HG02973 (cell line): Measurements from ENCODE around the gene ITIH3.

Experiments
- ATAC-seq: cut with Tn5 transposase; IDR thresholded peaks from one replicate; pipeline ENCODE4 v1.9.1; 2021; ENCODE audit warnings: moderate library complexity; ENCODE audit not compliant: unreplicated experiment

ITIH3 gene

GRCh38 chr3:52820736-52821135 lies 26.1 kb downstream of the ITIH3 start:
- ATAC-seq: no peak

DNA sequence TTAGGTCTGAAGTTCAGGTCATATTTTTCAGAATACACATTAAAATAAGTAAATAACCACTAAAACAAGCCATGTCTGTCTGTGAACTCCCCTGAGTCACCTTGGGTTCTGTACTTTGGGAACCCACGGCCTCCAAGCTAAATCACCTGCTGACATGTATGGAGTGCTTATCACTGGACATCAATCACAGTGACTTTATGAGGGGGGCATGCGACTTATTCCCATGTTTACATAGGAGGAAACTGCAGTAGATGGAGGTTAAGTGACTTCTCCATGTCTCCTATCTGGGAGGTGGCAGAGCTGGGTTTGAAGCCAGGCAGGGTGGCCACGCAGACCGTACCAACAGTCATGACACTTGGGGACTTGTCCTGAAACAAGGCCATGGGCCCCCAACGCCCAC lies 27.8 kb downstream of the ITIH3 start:
- no peak for ATAC-seq

DNA sequence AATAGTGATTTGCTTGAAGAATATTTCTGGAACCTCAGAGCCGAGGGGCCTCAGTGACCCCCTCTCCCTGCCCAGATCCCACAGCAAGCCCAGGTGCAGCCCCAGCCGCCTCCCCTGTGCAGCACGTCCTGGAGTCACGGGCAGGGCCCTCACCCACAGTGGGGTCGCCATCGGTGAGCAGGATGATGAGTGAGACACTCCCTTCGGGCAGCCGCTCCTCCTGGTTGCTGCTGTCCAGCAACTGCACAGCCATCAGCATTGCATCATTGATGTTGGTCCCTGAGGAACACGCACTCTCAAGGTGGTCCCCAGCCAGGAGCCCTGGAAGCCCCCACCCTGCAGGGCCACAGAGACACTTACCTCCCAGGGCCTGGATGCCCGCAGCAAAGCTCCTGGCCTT lies 29.4 kb downstream of the ITIH3 start:
- ATAC-seq: no peak

DNA sequence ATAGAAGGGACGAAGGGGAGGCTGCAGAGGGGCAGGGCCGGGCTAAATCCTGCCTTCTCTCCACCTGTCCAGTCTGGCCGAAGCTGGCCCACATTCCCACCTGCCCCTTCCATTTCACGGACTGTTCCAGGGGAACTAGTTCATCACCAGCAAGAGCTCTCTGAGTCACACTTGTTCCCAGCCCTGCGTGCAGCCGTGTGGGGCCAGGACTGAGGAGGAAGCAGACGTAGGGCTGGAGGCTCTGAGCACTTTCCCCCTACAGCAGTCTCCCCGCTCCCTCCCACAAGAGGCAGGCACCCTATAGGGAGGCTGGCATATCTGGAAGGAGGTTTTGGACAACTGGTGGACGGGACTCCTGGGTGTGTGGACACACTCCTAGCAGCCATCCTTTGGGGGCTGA lies 32.8 kb downstream of the ITIH3 start:
- ATAC-seq: no peak

DNA sequence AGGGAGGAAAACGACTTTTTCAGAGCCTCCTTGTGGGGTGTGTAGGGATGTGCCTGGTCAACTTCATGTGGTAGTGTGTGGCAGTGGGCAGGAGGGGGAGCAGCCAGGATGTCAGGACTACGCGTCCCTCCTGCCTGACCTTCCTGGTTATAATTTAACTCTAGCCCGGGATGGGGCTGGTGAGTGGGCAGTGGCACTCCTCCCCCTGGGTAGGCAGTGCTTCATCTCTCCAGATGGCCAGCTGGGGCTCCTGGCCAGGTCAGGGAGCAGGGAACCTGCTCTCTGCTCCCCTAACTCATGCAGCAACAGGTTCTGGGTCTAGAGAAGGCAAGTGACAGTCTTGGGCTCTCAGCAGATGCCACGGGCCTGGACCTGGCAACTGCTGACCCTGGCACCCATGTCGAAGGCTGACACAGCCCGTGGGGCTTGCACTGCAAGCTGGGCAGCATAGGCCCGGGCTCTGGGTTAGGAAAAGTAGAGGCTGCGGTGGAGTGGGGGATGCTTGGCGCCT lies 33.3 kb downstream of the ITIH3 start:
- ATAC-seq: no peak

- ATAC-seq: no peak
Observed at GRCh38 chr3:52829482-52829881, 34.9 kb downstream of the ITIH3 start.

DNA sequence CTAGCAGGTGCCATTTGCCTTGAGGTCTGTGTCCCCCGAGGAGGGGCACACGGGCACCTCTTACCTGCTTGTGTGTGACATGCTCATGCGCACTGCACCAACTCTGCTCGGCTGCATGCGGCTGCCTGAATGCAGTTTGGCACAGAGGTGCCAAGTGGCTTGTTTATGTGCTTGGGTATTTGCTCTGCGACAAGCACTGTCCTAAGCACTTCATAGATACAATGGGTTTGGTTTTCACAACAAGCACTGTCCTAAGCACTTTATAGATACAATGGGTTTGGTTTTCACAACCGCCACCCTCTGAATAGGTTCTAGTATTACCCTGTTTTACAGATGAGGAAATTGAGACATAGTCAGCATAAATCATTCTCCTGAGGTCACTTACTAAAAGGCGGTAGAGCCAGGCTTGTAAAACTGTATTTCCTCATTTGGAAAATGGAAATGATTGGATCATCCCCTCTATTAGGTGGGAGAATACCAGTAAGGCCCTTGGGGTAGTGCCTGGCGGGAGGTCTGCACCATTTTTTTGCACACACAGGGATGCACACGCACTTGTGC lies 35.4 kb downstream of the ITIH3 start:
- no peak for ATAC-seq

GRCh38 chr3:52830535-52831258 lies 36.1 kb downstream of the ITIH3 start, which contains the start of gene ITIH4:
TSS of gene ITIH4 (minus strand) at chr3:52830672. CDS start at chr3:52830642, 30 bp downstream.
- ATAC-seq: no peak

- ATAC-seq: no peak
Observed at GRCh38 chr3:52831500-52832301, 37.1 kb downstream of the ITIH3 start.

GRCh38 chr3:52833202-52833601 lies 38.6 kb downstream of the ITIH3 start:
- no peak for ATAC-seq

DNA sequence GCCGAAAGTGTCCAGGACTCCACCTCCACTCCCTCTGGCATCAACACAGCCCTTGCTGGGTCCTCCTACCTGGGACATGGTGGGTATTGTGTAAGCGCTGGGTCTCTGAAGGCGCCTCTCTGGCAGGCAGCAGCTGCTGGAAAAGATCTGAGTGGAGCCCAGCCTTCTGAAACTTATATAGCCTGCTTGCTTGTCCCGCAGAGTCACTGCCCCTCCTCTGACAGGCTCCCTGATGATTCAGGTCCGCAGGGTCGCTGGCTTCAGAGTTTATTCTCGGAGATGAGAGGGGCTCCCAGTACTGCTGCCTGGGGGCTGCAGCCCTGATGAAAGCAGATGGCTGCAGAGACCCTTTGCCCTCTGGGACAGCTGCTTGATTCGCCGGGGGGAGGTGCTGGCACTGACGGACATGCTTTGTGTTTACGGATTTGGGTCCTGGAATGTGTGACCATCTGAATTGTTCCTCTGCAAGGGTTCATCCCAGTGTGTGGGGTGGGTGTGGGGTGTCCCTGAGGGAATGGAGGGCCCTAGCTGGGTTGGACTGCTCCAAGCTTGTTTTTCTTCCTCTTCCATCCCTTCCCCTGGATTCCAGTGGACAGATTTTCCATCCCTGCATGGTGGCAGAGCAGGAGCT lies 40.4 kb downstream of the ITIH3 start, which contains the start of gene MUSTN1:
Gene MUSTN1, minus strand, starts transcription at position 149 of the 631 bp plus-strand sequence. Its CDS starts 71 bp downstream, at position 78.
- ATAC-seq: no peak

DNA sequence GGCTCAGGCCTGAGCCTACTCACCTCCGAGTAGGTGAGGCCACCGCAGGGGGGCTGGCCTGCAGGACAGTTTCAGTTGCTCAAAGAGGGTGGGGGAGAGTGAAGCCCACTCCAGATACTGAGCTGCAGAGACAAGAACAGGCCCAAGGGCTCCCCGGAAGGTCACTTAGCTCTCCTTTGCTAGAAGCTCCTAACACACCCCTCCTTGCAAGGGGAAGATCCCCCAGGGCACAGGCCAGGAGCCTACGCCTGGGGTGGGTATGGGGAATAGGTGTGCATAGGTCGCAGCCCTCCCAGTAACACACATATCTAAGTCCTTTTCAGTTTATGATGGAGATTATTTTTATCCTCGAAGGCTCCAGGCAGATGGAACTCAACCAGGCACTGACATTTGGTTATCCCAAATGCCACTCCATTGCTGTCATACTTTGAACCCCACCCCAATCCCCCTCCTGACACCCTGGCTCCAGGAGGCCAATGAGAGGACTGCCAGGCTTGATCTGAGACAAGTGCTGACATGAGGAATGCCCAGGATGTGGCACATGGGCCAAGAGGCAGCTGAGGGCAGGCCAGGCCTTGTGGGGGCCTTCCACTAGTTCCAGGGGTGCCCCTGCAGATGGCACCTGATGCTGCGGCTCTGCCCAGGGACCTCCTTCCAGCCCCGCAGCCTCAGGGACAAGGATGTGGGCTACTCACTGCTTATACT lies 41.3 kb downstream of the ITIH3 start:
- ATAC-seq: no peak

DNA sequence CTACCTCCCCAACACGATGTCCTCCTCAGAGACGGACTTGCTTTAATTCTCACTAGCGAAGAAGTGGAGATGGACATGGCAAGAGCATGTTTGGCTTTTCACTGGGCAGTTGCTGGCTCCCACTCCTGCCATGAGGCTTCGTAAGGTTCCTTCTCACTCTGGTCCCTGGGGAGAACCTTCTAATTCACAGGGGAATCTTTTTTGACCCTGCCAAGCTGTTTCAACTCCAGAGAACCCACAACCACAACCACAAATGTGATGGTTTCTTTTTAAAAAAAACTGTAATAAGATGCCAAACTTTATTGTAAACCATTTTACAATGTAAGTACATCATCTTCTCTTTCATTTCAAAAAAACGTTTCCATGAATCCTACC lies 41.9 kb downstream of the ITIH3 start:
- ATAC-seq: no peak

DNA sequence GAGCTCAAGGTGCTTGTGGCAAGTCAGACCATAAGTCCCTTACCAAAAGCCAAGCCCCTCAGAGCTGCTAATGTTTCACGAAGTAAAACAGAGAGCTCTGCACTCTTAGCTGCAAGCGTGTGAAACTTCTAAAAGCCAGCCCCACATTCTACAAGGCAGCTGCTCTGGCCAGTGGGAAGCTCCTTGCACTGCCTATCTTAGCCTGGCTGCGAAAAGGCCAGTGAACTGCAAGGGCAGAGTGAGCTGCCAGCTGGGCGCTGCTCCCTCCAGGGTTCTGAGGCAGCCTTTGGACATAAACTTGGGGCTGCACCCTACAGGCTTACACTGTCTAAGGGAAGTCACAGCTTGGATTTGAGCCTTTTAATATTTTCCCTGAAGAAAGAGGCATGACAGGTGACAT lies 42.4 kb downstream of the ITIH3 start:
- no peak for ATAC-seq

- no peak for ATAC-seq
Observed at GRCh38 chr3:52838561-52839267, 44.1 kb downstream of the ITIH3 start.

DNA sequence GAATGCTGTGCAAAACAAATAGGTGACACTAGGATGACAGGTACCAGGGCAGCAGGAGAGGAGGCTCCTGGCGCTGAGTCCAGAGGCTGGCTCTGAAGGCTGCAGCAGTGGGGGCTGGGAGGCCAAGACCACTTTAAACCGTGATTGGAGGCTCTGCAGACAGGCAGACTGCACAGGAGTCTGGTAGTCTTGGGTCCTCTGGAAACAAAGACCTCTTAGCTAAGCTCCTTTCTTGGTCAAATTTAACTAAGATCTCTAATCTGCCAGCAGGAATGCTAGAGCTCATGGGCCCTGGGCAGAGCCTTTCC lies 44.6 kb downstream of the ITIH3 start:
- ATAC-seq: no peak

- ATAC-seq: no peak
Observed at GRCh38 chr3:52839892-52840545, 45.4 kb downstream of the ITIH3 start.

DNA sequence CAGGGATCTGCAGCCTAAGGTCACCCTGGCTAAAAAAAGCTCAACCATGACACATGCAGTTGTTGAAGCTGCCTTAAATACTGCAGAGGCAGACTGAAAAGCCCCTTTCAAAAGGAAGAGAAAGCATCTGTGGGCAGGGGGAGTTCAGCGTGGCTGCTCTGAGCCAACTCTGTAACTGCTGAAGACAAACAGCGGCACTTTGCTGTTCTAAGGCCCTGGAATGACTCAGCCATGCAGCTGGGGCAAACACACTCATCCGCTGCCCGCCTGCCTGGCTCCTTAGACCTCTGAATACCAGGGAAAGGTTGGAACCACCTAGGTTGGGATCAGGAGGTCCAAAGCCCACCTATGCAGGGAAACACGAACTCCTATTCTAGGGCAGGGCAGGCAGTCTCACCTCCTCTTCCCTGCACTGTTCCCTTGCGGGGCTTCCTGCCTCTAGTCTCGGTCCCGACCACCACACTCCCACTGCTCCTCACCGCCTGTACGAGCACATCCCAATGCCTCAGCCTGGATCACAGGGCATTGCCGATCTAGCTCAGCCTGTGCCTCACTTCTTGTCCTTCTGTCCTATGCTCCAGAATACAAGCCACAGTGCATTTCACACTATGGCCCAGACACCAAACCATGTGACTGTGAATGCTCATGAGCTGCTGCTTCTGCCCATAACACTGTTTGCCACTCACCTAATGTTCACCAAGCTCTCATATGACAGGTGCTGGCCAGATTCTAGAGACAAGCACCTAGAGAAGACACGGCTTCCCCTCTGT lies 46.8 kb downstream of the ITIH3 start:
- no peak for ATAC-seq

DNA sequence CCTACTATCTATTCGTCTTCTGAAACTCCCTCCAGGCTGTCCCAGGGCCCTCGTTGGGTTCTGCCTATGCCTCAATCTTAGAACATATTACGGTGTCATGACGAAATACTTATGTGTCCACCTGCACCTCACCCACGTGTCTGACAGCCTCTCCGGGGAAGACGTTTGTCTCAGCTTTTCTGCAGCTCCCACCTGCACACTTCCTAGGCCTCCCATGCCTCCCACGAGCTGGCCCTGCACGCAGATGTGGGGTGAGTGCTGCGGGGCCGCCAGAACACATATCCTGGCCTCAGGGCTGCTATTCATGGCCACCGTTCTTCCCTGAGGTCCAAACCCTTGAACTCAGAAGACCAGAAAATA lies 47.4 kb downstream of the ITIH3 start:
- ATAC-seq: no peak
